Upper lobe of right lung (tissue), 1 donor: ENCODE data around the gene MIA2. TPM values are rescaled to one million over a fixed set of nuclear protein-coding genes. Genes with fewer than 3 reads are reported as not detected.
"Not testable (repeated sequence)": the region's sequence is repeated elsewhere in the genome, so short reads cannot be mapped to it uniquely, and the experiment has no call there.

Experiments
- ATAC-seq: fragments of 200-7000 bp; cut with Tn5 transposase; one replicate; pipeline ENCODE4 v1.9.1; 2020; ENCODE audit warnings: mild to moderate bottlenecking, moderate library complexity
- DNase-seq: peaks from one replicate; pipeline ENCODE4 v3.0.0-alpha.2; 2020
- H3K27ac ChIP-seq: fragments of 200-600 bp; one replicate; pipeline ENCODE4 v1.8.0; 2022
- H3K27me3 ChIP-seq: fragments of 200-600 bp; one replicate; pipeline ENCODE4 v1.8.0; 2022; ENCODE audit warnings: mild to moderate bottlenecking
- H3K36me3 ChIP-seq: fragments of 200-600 bp; one replicate; pipeline ENCODE4 v1.8.0; 2022
- H3K4me1 ChIP-seq: fragments of 200-600 bp; one replicate; pipeline ENCODE4 v1.8.0; 2022
- H3K4me3 ChIP-seq: fragments of 200-600 bp; one replicate; pipeline ENCODE4 v1.8.0; 2022; ENCODE audit warnings: mild to moderate bottlenecking
- H3K9me3 ChIP-seq: fragments of 200-600 bp; one replicate; pipeline ENCODE4 v1.8.0; 2022
- intact Hi-C: fragments of 100-400 bp; cut with DNase I; formaldehyde crosslinking; loops from one replicate; pipeline ENCODE4 v1.11.0; 2022
- total RNA-seq: library from RNA; stranded (reverse); fragmentation: NEBNext Ultra II Directional; extraction: Animal tissue kit (Norgen Biotek cat#: 25700); gene quantifications from one replicate; pipeline ENCODE4 v1.2.1, GENCODE V29; 2021
- TF ChIP-seq, protein P1 (sequence below): fragments of 200-600 bp; IDR thresholded peaks from one replicate; pipeline ENCODE4 v1.8.0; 2022; ENCODE audit warnings: antibody characterized with exemption
- donor health status: DM: no; HTN: yes; CAD: no; lungs with severe emphysema.

Gene MIA2
- total RNA-seq, 1 donor from 2014 or later, result 33.8 TPM

DNA sequence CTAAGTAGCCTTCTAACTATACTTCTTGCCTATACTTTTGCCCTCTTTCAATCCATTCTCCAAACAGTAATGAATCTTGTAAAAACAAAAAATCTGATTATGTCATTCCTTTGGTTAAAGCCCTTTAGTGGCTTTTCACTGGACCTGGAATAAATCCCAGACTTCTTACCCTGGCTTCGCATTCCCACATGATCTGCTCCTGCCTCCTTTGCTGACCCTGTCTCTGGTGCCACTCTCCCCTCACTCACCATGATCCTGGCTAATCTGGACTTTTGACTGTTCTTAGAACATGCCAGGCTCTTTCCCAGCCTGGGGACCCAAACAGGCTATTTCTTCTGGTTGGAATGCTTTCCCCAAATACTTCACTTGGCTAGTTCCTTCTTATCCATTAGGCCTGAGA, 7.9 kb downstream of the MIA2 start:
- Histone ChIP-seq H3K27me3 (no peaks in the 10 kb centered on the region), H3K9me3 (no peaks in the 10 kb centered on the region), H3K36me3 (no peaks in the 10 kb centered on the region), H3K4me3 (no peak overlapping the region), H3K27ac (no peak overlapping the region), H3K4me1 (no peaks in the 10 kb centered on the region)
- ATAC-seq, result no peak
- TF ChIP-seq, protein P1, sequence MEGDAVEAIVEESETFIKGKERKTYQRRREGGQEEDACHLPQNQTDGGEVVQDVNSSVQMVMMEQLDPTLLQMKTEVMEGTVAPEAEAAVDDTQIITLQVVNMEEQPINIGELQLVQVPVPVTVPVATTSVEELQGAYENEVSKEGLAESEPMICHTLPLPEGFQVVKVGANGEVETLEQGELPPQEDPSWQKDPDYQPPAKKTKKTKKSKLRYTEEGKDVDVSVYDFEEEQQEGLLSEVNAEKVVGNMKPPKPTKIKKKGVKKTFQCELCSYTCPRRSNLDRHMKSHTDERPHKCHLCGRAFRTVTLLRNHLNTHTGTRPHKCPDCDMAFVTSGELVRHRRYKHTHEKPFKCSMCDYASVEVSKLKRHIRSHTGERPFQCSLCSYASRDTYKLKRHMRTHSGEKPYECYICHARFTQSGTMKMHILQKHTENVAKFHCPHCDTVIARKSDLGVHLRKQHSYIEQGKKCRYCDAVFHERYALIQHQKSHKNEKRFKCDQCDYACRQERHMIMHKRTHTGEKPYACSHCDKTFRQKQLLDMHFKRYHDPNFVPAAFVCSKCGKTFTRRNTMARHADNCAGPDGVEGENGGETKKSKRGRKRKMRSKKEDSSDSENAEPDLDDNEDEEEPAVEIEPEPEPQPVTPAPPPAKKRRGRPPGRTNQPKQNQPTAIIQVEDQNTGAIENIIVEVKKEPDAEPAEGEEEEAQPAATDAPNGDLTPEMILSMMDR, result no peak
- no peak for DNase-seq
- intact Hi-C loops, result no loop called here

DNA sequence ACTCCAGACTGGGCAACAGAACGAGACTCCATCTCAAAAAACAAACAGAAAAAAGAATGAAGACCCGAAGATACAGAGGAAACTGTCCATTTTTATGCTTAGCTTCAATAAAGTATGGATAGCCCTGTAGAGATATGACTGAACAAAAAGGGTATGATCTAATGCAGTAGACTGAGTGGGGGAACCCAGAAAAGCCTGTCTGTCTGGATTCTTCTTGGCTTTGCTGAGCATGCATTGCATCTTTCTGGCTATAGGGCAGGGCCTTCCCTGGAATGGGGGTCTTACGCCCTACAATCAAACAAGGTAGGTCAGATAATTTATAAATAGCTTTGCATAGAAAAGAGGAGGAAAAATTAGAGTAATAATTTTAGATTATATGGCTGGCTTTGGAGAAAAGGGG, 10.1 kb downstream of the MIA2 start:
- Histone ChIP-seq H3K4me3 (no peak overlapping the region), H3K9me3 (no peaks in the 10 kb centered on the region), H3K27me3 (no peaks in the 10 kb centered on the region), H3K36me3 (no peaks in the 10 kb centered on the region), H3K4me1 (no peaks in the 10 kb centered on the region), H3K27ac (no peak overlapping the region)
- DNase-seq, result no peak
- TF ChIP-seq, protein P1, result no peak
- intact Hi-C loops, result no loop called here
- ATAC-seq, result no peak

DNA sequence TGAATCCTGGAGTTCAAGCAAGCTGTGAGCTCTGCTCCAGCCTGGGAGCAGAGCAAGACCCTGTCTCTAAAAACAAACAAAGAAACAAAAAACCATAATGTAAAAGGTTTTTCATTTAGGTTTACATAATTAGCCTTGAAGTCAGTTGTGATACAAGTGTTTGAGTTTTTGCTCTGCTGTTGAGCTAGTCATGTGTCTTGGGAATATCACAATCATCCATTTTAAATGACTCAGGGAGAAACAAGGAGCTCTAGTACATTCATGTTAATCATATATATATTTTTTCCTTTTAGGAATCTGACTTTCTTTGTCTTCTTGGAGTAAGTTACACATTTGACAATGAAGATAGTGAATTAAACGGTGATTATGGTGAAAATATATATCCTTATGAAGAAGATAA, 12.9 kb downstream of the MIA2 start:
- Histone ChIP-seq H3K4me3 (no peak overlapping the region), H3K27ac (no peak overlapping the region), H3K27me3 (no peaks in the 10 kb centered on the region), H3K9me3 (no peaks in the 10 kb centered on the region), H3K4me1 (no peaks in the 10 kb centered on the region), H3K36me3 (no peaks in the 10 kb centered on the region)
- ATAC-seq, result no peak
- intact Hi-C loops, result no loop called here
- TF ChIP-seq, protein P1, result no peak
- no peak for DNase-seq

DNA sequence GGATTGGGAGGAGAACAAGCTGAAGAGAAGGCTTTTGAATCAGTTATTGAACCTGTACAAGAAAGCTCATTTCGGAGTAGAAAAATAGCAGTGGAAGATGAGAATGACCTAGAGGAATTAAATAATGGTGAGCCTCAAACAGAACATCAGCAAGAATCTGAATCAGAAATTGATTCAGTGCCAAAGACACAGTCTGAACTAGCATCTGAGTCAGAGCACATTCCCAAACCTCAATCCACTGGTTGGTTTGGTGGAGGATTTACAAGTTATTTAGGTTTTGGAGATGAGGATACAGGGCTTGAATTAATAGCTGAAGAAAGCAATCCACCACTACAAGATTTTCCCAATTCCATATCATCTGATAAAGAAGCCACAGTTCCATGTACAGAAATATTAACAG, 13.5 kb downstream of the MIA2 start:
- no peak overlapping the region for H3K27ac ChIP-seq
- no peaks in the 10 kb centered on the region for H3K9me3 ChIP-seq
- H3K4me1 ChIP-seq, result no peaks in the 10 kb centered on the region
- TF ChIP-seq, protein P1, result no peak
- H3K27me3 ChIP-seq, result no peaks in the 10 kb centered on the region
- intact Hi-C loops, result no loop called here
- DNase-seq (no peak), ATAC-seq (no peak)
- no peak overlapping the region for H3K4me3 ChIP-seq
- no peaks in the 10 kb centered on the region for H3K36me3 ChIP-seq

DNA sequence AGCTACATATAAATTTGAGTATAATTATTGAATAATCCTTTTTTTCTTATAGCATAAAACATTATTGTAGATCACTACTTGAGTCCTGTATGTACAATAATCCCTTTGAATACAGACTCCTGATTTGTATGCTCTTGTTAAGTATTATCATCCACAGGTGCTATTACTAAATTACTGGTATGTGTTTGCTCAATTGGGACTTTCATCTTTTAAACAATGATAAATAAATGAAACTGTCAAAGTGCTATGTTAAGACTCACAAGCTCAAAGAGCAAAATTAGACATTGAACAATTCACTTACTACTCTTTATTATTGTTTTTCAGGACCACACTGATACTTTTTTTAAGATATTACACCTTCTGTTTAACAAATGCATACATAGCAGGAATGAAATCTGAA, 17.8 kb downstream of the MIA2 start:
- ATAC-seq (no peak), DNase-seq (no peak)
- H3K27ac ChIP-seq, result no peak overlapping the region
- no peaks in the 10 kb centered on the region for H3K4me1 ChIP-seq
- H3K9me3 ChIP-seq, result no peaks in the 10 kb centered on the region
- no peaks in the 10 kb centered on the region for H3K27me3 ChIP-seq
- H3K36me3 ChIP-seq, result no peaks in the 10 kb centered on the region
- no peak overlapping the region for H3K4me3 ChIP-seq
- intact Hi-C loops, result no loop called here
- TF ChIP-seq, protein P1, result no peak

DNA sequence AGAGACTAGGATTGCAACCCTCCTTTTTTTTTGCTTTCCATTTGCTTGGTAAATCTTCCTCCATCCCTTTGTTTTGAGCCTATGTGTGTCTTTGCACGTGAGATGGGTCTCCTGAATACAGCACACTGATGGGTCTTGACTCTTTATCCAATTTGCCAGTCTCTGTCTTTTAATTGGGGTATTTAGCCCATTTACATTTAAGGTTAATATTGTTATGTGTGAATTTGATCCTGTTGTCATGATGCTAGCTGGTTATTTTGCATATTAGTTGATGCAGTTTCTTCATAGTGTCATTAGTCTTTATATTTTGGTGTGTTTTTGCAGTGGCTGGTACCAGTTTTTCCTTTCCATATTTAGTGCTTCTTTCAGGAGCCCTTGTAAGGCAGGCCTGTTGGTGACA, 23.7 kb downstream of the MIA2 start:
- H3K9me3 ChIP-seq, DNase-seq, H3K4me1 ChIP-seq, intact Hi-C loops, H3K27me3 ChIP-seq, H3K36me3 ChIP-seq, ATAC-seq, H3K27ac ChIP-seq, H3K4me3 ChIP-seq: not testable (repeated sequence)
